GM18502 (cell line): Measurements from ENCODE around the gene CCDC171.

Source experiments
- ATAC-seq: cut with Tn5 transposase; IDR thresholded peaks from one replicate; pipeline ENCODE4 v1.9.1; 2021; ENCODE audit warnings: mild to moderate bottlenecking; ENCODE audit not compliant: unreplicated experiment, poor library complexity

Gene CCDC171

DNA sequence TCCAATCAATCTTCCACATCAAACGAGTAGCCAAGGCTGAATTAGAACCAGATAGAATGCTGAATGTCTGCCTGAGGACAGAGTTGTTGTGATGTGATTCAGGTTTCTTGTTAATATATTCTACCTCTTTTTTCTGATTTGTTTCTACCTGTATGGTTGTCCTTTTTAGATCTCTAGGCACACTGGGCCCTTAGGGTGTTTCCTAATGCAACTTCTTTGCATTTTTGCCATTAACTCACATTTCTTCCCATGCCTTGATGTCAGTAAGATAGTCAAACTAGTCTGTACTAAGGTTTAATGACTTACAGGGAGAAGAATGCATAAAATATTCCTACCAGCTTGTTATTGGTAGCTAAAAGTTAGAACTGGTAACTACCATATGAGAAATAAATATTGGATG is 413.6 kb downstream of the CCDC171 start:
- ATAC-seq, result no peak

DNA sequence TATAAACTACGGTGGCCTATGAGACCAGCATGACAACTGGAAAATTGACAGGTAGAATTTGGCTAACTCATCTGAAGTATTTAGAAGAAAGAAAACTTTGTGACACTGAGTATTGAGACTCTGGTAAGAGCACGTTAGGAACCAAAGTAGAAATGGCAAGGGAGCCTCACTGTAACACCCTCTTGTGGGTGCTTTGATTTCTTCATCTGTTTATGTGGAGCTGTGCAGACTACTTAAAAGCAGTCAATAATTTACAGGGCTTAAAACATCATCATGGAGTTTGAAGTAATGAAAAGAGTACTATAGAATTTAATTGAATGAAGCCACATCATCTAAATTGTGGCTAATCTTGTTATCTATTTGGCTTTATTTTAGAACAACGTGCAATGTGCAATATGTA is 414.2 kb downstream of the CCDC171 start:
- ATAC-seq, result no peak

DNA sequence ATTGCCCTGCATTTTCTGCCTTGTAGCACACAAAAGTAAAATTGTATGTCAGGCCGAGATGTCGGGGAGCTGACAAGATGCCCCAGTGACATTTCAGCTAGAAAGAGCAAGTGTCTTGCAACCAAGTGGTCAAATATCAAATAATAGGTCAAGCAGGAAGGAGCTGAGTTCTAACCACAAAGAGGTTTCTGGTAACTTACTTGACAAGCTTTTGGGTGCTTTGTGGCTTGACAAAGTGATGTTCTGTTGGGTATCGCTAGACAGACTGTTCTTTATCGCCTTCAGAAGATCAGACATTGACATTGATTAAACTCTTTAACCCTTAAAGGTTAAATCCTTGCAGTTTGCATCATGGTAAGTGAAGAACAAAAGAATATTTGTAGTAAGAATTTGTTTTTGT is 419.9 kb downstream of the CCDC171 start:
- ATAC-seq, result no peak

DNA sequence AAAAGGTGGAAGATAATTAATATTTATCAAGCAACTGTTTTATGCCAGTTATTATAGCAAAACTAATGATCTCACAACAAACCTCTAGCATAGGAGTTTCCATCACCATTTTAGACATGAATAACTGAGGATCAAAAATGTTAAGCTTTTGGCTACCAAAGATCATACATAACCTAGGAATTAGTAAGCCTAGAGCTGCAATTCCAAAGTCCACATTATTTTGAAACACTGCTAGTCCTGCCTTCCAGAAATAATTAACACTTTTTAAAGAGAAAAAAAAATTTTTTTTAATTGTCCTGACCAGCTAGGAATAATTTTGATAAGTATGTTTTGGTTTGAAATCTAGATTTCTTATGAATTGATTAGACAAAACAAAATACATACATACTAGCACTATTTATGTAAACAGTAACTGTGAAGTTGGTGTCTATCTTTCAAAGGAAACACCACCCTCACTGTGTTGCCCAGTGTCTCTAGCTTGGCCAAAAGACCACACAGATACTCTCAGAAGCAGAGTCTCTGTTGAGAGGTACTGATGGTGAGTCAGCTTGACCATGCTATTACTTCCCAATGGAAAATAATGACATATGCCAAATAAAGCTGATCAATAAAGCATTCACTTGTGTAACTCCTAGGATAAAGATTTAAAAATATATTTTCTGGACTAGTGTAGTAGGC is 422.4 kb downstream of the CCDC171 start:
- no peak for ATAC-seq

DNA sequence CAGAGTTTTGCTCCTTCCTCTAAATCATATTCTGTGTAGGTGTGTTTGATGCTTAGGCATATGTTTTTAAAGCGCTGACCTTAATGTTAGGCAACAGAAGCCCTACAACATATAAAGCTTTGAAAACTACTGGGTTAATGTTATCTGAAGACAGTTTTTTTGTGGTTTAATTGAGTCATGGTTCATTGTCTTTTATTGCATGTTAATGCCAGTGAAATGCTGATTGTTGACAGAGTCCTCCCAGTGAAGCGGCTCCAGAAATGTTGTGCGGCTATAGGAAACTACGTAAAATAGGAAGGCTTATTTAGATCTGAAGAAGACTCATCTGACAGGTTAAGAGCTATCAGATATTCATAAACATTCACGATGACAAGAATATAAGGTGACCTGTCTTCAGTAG is 424.6 kb downstream of the CCDC171 start:
- ATAC-seq, result no peak

DNA sequence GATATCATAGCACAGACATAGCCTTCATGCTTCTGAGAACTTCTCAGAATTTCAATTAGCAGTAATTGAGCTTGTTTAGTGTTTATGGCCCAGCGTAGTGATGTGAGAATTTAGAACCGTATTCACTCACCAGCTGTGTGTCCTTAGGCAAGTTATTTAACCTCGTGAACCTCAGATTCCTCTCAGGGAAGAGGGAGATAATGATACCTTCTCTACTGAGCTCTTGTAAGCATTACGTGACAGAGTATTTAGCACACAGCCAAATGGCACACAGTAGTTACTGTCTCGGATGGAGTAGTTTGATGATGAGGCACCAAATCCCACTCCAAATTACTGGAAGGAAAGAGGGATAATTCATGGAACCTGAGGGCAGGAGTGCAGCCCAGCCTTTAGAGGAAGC is 429.3 kb downstream of the CCDC171 start:
- ATAC-seq, result no peak

DNA sequence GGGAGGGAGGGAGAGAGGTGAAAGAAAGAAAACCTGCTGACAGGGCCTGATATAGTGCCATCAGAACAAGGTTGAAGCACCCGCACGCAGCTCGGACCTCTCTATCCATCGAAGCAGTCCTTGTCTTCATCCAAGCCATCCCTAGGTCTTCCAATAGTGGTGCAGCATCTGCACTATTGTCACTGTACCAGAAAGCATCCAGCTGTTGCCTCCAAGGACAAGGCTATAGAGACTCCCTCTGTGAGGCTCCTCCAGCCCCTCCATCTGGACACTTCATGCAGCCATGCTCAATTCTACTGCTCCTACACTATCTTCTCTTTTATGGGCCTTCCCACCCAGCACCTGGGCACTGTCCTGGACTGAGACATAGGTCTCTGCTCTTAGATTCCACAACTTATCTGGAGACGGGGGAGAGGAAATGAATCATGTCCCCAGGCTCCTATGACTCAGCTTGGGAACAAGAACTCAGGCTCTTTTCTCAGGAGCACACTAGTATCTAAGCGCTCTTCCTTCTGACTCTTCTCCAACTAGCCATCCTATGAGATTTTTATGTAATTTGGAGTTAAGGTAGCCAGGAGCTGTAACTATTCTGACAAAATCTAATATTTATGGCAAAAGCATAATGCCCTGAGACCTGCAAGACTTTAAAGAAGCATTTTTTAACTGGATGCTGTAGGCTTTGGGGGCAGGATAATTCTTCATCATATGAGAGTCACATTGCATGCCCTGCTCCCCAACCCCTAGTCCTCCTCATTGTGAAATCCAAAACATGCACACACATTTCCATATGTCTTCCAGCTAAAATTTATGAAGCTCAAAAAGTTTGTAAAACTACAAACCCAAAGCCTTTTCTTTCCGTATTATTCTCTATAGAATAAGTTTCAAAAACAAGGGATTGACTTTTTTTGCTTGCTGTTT is 446.8 kb downstream of the CCDC171 start:
- no peak for ATAC-seq

DNA sequence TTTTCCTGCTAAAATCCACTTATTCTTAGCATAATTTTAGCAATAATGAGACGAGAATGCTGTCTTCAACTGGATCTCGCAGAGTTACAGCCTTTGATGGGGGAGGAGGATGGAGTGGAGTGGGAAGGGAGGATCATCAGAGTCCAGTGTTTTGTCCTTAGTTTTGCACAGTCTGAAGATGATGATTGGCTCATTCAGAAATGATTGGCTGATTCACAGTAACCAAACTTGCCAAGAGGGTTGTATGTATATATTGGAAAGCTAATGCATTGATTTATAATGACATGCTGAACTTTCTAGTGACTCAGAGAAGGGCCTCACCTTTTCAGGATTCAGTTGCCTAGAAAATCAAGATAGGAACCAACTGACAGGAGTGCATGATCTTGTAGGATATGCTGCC is 448.0 kb downstream of the CCDC171 start:
- no peak for ATAC-seq

DNA sequence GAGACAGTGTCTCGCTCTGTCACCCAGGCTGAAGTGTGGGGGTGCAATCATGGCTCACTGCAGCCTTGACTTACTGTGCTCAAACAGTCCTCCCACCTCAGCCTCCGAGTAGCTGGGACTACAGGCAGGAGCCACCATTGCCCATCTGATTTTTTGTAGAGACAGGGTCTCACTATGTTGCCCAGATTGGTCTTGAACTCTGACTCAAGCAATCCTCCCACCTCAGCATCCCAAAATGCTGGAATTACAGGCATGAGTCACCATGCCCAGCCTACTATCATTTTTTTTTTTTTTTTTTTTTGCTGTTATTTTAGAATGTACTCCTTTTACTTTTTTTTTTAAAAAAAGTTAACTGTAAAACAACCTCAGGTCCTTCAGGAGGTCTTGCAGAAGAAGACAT is 449.0 kb downstream of the CCDC171 start:
- ATAC-seq, result no peak

DNA sequence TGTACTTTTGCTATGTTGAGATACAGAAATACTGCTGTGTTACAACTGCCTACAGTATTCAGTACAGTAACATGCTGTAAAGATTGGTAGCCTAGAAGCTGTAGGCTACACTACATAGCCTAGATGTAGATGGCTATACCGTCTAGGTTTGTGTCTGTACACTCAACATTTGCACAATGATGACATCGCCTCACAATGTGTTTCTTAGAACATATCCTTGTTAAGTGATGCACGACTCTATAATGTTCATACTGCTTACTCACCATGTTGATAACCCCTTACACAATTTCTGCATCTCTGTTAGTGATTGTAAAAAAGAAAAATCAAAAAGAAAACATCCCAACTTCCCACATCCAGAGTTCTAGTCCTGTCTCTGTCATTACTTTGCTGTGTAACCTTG is 450.0 kb downstream of the CCDC171 start:
- no peak for ATAC-seq

DNA sequence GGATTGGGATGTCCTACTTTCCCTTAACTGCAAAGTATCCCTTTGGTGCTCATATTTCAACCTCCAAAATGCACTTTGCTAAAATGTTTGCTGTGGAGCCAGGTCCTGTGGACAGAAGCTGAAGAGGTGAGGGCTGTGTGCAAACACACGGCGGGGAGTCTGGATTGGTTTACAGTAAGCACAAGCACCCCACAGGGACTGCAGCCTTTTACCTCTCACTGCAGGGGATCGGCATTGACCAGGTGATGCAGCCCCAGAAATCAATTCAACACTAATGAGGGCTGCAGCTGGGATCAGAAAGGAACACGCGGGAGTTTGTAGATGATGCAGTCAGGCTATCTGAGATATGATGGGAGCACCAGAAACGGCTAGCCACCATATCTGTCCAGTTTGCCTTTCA is 450.9 kb downstream of the CCDC171 start:
- no peak for ATAC-seq

DNA sequence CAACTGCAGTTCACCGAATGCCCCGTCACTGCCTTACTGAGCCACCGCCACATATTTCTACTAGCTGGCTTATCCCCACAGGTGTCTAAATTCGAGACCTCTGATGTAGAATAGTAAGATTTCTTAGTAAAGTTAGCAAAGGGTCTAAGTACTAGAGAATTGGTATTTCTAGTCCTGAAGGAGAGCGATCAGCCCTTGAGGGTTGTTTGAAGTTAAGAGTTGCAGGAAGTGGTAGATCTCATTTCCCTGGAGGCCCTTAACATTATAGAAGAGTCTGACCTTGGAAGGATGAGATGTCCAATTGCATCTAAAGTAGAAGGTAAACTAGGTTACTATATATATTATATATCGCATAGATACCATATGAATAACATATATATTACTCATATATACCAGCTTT is 451.8 kb downstream of the CCDC171 start:
- ATAC-seq, result no peak

DNA sequence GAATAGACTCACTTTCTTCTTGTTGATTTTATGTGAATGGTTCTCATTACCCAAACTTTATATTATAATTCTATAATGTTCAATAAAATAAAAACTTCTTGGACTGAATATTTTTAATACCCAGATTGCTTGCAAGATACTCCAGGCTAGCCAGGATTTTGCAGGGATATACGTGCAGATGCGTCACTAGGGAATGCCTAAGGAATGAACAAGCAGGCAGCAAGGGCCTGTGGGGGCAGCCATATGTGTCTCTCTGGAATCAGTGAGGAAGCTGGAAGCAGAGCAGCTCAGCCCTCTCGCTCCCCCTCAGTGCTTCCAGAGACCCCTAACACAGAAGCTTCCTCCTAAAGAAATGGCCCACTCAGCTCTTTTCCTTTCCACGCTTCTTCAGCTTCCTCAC is 457.4 kb downstream of the CCDC171 start:
- no peak for ATAC-seq

DNA sequence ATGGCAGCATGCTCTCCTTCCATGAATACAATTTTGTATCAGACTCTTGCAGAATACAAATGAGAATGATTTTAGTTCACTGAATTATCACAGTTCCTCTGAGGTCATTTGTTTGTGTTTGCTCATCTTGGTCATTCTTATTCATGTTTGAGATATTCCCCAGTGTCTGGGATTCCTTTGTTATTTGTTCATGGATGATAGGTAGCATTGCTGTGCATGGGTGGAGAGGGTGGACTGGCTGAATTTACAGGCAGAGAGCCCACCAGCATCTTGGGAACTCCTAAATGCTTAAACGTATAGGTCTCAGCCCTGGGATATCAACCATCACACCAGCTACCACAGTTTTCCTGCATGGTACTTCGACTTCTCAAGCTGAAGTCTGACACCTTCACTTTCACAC is 459.8 kb downstream of the CCDC171 start:
- ATAC-seq, result no peak

DNA sequence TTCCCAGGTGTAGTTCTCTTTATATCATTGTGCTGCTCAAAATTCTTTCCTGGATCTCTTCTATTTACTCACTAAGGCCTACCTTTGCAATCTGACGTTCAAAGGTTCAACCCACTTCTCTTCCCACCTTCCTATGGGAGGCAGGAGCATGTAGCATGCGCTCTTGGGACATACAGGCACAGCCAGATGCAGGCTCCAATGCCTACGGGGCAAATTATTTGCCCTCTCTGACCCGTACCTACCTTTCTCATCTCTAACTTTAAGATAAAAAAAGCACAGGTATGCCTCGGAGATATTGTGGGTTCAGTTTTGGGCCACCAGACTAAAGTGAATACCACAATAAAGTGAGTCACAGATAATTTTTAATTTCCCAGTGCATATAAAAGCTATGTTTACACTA is 460.5 kb downstream of the CCDC171 start:
- no peak for ATAC-seq

DNA sequence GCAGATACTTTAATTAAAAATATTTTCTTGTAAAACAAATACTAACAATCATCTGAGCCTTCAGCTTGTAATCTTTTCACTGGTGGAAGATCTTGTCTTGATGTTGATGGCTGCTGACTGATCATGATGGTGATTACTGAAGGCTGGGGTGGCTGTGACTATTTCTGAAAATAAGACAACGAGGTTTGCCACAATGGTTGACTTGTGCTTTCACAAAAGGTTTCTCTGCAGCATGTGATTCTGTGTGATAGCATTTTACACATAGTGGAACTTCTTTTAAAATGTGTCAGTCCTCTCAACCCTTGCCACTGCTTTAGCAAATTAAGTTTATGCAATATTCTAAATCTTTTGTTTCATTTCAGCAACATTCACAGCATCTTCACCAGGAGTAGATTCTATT is 461.0 kb downstream of the CCDC171 start:
- ATAC-seq, result no peak

DNA sequence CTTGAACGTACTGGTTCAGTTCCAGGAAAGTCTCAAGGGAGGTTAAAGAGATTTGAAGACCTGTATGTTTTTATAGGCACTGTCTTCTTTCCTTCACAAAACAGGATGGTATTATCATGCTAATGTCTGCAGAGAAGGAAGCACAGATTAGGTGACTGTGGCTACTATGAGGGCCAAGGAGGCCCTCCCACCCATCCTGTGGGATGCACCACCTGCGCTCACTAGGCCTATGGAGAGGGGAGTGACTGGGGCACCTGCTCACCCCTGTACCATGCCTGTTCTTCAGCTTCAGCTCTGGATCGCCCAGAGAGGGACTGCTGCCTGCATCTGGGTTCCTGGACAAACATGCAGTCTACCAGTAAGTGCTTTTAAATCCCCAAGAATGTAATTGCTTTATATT is 469.4 kb downstream of the CCDC171 start:
- no peak for ATAC-seq

DNA sequence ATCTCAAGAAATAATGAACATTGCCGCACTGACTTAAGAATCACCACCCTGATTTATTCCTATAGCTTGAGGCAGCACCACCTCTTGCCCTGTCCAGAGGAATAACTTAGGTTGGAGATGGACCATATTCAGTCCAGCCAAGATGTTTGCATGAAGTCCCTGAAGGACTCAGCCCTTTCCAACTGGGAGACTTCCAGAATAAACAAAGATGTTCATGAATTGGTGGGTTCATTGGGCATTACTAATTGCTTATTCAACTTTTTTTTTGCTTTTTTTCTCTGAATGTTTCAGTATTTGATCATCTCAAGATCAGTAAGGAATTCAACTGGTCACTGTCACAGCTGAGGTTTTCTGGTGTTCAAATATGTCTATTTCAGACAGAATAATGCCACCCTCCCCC is 470.6 kb downstream of the CCDC171 start:
- ATAC-seq, result no peak
